Ovary (tissue), 9 donors: ENCODE results near the gene CCL15. TPM values are rescaled to one million over a fixed set of nuclear protein-coding genes. Genes with fewer than 3 reads are reported as not detected.

ENCODE experiments used
- DNase-seq, 5 donors: peaks; one replicate each; pipeline ENCODE4 v3.0.0-alpha.2; 2019 to 2020
- H3K27ac ChIP-seq, 2 donors: fragments of 200-600 bp; one replicate each; pipeline versions ENCODE4 v1.5.1 to v1.8.0; 2019 to 2022
- H3K27me3 ChIP-seq: fragments of 200-600 bp; one replicate; pipeline ENCODE4 v1.8.0; 2022
- H3K36me3 ChIP-seq: fragments of 200-600 bp; sonication (generic); one replicate; pipeline ENCODE4 v1.5.1; 2019
- H3K4me1 ChIP-seq: one replicate; pipeline ENCODE4 v1.8.1; 2013; ENCODE audit warnings: mild to moderate bottlenecking, moderate library complexity; ENCODE audit not compliant: insufficient read depth
- H3K4me3 ChIP-seq: fragments of 200-600 bp; sonication (generic); one replicate; pipeline ENCODE4 v1.5.1; 2017
- H3K9me3 ChIP-seq, 2 donors: fragments of 200-600 bp in 1 of 2; sonication (generic) in 1 of 2; one replicate each; pipeline versions ENCODE4 v1.5.1 to v1.8.1; 2013 to 2019; ENCODE audit warnings: mild to moderate bottlenecking in 1 of 2, moderate library complexity in 1 of 2
- EP300 ChIP-seq: sonication (generic); formaldehyde crosslinking; IDR thresholded peaks from one replicate; pipeline ENCODE4 v1.6.1; 2017; ENCODE audit warnings: antibody characterized with exemption
- POLR2A ChIP-seq: fragments of 450-650 bp; IDR thresholded peaks from one replicate; pipeline ENCODE4 v1.6.1; 2017; ENCODE audit warnings: antibody characterized with exemption, mild to moderate bottlenecking, moderate library complexity
- WGBS, 3 donors: extraction: QIAGEN DNeasy Blood & Tissue Kit in 1 of 3; methylation state at CpG; one replicate each; pipeline versions ENCODE4 v1.1.5 to v1.1.7; 2013 to 2017; 5-methylcytosine and 5-hydroxymethylcytosine counted together
- intact Hi-C, 4 donors: fragments of 100-400 bp; cut with DNase I; formaldehyde crosslinking; loops; one replicate each; pipeline versions ENCODE4 v1.11.0 to v1.15.1; 2022 to 2023
- polyA plus RNA-seq, 2 donors: library from polyadenylated mRNA; stranded (reverse); fragments of 200-250 nt in 1 of 2; fragments of 350-450 nt in 1 of 2; fragmentation: Illumina TruSeq in 1 of 2; extraction: RNeasy Lipid Tissue Mini Kit (QIAGEN cat#74804) in 1 of 2; gene quantifications; one replicate each; pipeline ENCODE4 v1.2.3, GENCODE V29; 2013 to 2014
- total RNA-seq, 7 donors: library from RNA; depleted of rRNA in 2 of 7; stranded (reverse); fragments of >200 nt in 2 of 7; fragmentation: NEBNext Ultra II Directional in 3 of 7; extraction: Animal tissue kit (Norgen Biotek cat#: 25700) in 3 of 7; gene quantifications; one replicate each; pipeline versions ENCODE4 v1.1.0 to v1.2.4, GENCODE V29; 2016 to 2023
- TF ChIP-seq, protein P1 (sequence below), 3 donors: fragments of 450-650 bp in 2 of 3; fragments of 200-600 bp in 1 of 3; IDR thresholded peaks; one replicate each; pipeline versions ENCODE4 v1.5.1 to v1.8.0; 2016 to 2022; ENCODE audit warnings: antibody characterized with exemption in 3 of 3, mild to moderate bottlenecking in 1 of 3
- donor health status: DM: no; HTN: no; CAD: no; lungs with moderate emphysema.
- donor health status: DM: no; HTN: no; CAD: no.
- donor health status: Bipolar disorder and iron deficiency.
- donor health status: DM: yes; HTN: yes; CAD: no.
- donor health status: DM: no; HTN: no; CAD: no.
- donor health status: DM: yes; HTN: yes; CAD: no.

CCL15 gene
- total and polyA plus RNA-seq, 9 donors: 0.48 TPM; not detected in 8

DNA sequence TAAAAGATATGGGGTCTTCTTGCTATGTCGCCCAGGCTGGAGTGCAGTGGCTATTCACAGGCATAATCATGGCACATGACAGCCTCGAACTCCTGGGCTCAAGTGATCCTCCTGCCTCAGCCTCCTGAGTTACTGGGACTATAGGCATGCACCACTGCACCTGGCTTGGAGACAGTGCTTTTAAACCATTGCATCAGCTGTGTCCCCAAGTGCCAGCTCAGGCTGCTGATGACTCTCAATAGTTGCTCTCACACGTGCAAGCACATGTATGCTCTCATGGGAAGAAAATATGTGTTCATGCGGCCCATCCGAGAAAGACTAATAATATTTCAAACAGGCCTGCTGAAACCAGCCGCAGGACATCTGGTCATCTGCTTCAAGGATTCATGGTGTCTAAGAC lies 28.8 kb downstream of the CCL15 start:
- no peak for TF ChIP-seq EP300
- no peak for TF ChIP-seq POLR2A
- TF ChIP-seq, protein P1, sequence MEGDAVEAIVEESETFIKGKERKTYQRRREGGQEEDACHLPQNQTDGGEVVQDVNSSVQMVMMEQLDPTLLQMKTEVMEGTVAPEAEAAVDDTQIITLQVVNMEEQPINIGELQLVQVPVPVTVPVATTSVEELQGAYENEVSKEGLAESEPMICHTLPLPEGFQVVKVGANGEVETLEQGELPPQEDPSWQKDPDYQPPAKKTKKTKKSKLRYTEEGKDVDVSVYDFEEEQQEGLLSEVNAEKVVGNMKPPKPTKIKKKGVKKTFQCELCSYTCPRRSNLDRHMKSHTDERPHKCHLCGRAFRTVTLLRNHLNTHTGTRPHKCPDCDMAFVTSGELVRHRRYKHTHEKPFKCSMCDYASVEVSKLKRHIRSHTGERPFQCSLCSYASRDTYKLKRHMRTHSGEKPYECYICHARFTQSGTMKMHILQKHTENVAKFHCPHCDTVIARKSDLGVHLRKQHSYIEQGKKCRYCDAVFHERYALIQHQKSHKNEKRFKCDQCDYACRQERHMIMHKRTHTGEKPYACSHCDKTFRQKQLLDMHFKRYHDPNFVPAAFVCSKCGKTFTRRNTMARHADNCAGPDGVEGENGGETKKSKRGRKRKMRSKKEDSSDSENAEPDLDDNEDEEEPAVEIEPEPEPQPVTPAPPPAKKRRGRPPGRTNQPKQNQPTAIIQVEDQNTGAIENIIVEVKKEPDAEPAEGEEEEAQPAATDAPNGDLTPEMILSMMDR (IDR thresholded peaks at IDR 0.05): no peak
- Histone ChIP-seq H3K27ac (no peak overlapping the region), H3K9me3 (no peaks in the 10 kb centered on the region), H3K36me3 (no peaks in the 10 kb centered on the region), H3K27me3 (no peaks in the 10 kb centered on the region), H3K4me3 (no peak overlapping the region), H3K4me1 (no peaks in the 10 kb centered on the region)
- DNase-seq: no peak
- intact Hi-C loops: loop anchor here in 2 of 4 donors (10.0 kb wide), 2 partner anchors 502 to 512 kb away; partner anchors contain the start of gene ZNHIT3 (in 1 of the 2)
- 69 to 88% (median 87%) methylated on average over 6 of the region's 6 CpGs for WGBS, 3 donors

DNA sequence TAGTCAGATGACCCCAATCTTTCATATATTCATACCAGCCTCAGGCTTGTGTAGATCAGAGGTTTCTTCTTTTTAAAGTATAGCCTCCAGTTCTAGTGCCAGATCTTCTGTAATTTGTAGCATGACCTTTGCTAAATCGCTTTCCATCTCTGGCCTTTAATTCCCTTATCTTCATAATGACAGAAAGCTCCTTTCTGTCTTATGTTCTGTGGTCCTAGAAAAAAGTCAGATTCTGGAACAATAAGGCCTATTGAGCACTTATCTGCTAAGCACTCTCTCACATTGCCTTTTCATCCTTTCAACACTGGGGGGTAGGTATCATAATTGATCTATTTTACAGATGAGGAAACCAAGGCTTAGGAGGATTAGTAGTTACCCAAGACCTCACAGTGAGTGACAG lies 29.3 kb downstream of the CCL15 start:
- TF ChIP-seq EP300: no peak
- TF ChIP-seq, protein P1 (IDR thresholded peaks at IDR 0.05): no peak
- no peak for TF ChIP-seq POLR2A
- no peaks in the 10 kb centered on the region for H3K4me1 ChIP-seq
- no peaks in the 10 kb centered on the region for H3K27me3 ChIP-seq
- intact Hi-C loops: loop anchor here in 2 of 4 donors (10.0 kb wide), 2 partner anchors 503 to 513 kb away; partner anchors contain the start of gene ZNHIT3 (in 1 of the 2)
- WGBS, 3 donors: 86 to 91% (median 89%) methylated on average over 1 of the region's 1 CpG
- H3K27ac ChIP-seq: no peak overlapping the region
- no peaks in the 10 kb centered on the region for H3K36me3 ChIP-seq
- no peaks in the 10 kb centered on the region for H3K9me3 ChIP-seq
- H3K4me3 ChIP-seq: no peak overlapping the region
- DNase-seq: no peak

DNA sequence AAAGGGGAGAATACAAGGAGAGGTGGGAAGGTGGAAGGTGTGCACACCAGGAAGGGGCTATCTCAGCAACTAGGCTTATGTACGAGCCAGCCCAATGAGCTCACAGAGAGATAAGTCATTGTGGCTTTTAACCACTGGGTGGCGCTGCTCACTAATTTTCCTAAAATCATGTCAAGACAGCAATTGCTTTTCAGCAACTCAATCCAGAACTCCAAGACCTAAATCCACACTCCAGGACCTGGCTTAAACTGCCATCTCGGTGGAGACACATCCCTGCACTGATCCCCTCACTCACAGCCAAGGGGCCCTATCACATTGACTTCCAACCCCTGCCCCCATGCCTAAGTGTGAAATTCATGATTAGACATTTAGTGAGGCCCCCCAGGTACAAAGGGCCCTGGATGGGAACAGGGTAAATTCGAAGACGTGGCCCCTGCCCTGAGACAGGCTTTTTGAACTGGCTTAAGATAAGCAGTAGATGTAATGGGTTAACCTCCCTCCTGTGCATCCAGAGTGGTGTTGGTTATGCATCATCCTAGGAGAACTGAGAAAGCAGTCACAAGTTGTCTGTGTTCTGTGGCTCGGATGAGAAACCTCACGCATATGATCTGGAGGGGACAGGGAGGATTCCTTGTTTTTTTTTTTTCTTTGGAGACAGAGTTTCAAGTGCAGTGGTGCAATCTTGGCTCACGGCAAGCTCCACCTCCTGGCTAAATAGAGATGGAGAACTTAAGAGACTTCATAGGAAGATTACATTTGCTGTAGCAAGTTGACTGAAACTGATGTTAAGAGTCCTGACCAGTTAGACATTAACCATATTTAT lies 31.6 kb downstream of the CCL15 start:
- DNase-seq: peak; percentile 28 to 80 (median 67)

DNA sequence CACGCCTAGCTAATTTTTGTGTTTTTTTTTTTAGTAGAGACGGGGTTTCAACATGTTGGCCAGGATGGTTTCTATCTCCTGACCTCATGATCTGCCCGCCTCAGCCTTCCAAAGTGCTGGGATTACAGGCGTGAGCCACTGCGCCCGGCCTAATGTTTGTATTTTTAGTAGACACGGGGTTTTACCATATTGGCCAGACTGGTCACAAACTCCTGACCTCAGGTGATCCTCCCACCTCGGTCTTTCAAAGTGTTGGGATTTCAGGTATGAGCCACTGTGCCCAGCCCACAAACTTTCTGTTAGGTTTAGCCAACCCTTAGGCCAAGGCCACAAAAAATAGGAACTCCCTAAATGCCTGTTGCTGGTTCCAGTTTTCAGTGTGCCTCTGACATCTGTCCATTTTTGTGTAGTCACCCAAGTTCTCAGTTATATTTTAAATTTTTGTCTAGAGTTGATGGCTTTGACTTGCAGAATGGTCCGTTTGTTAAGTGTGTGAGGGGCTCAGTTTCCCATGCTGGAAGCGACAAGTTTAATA lies 32.8 kb downstream of the CCL15 start:
- WGBS, 3 donors: 71 to 76% (median 71%) methylated on average over 10 of the region's 10 CpGs
- H3K36me3 ChIP-seq: no peaks in the 10 kb centered on the region

More for the DNA sequence above, 31.6 kb downstream of the CCL15 start:
- WGBS, 3 donors: 39 to 40% (median 39%) methylated on average over 8 of the region's 8 CpGs
- intact Hi-C loops: loop anchor here in 2 of 4 donors (10.0 kb wide), 2 partner anchors 505 to 515 kb away; partner anchors contain the start of gene ZNHIT3 (in 1 of the 2)
- Histone ChIP-seq H3K4me1 (no peaks in the 10 kb centered on the region), H3K4me3 (no peak overlapping the region), H3K27ac (no peak overlapping the region), H3K36me3 (no peaks in the 10 kb centered on the region), H3K9me3 (no peaks in the 10 kb centered on the region), H3K27me3 (no peaks in the 10 kb centered on the region)
- no peak for TF ChIP-seq POLR2A
- TF ChIP-seq, protein P1 (IDR thresholded peaks at IDR 0.05): peak; percentile 48 to 62 (median 60)

More for the DNA sequence above, 32.8 kb downstream of the CCL15 start:
- intact Hi-C loops: no loop called here
- no peak overlapping the region for H3K27ac ChIP-seq
- H3K27me3 ChIP-seq: no peaks in the 10 kb centered on the region
- no peaks in the 10 kb centered on the region for H3K9me3 ChIP-seq
- TF ChIP-seq EP300 (no peak), POLR2A (no peak)
- TF ChIP-seq, protein P1 (IDR thresholded peaks at IDR 0.05): no peak
- no peak overlapping the region for H3K4me3 ChIP-seq
- no peaks in the 10 kb centered on the region for H3K4me1 ChIP-seq
- no peak for DNase-seq
